ENCODE data around the gene ACE2. TPM values are rescaled to one million over a fixed set of nuclear protein-coding genes. Genes with fewer than 3 reads are reported as not detected.

Gene ACE2
- total RNA-seq, 2 donors from 2014 or later = 14.3 to 17.2 TPM

- no peak for ATAC-seq
- no peak for DNase-seq
- intact Hi-C loops (cut with DNase I) = no loop called here
These were observed 77.7 kb downstream of the ACE2 start for GRCh38 chrX:15523088-15523487.

- no peak for ATAC-seq
These were observed 78.3 kb downstream of the ACE2 start for GRCh38 chrX:15522464-15522863.

GRCh38 chrX:15515931-15516330, 84.8 kb downstream of the ACE2 start:
- ATAC-seq = peak; percentile 35 to 50
- intact Hi-C loops (cut with DNase I) = no loop called here
- DNase-seq = no peak

More at GRCh38 chrX:15522464-15522863, 78.3 kb downstream of the ACE2 start:
- intact Hi-C loops (cut with DNase I) = no loop called here
- no peak for DNase-seq

- intact Hi-C loops (cut with DNase I) = no loop called here
- ATAC-seq (no peak), DNase-seq (no peak)
These were observed 86.5 kb downstream of the ACE2 start for GRCh38 chrX:15514279-15514678.

- intact Hi-C loops (cut with DNase I) = no loop called here
- DNase-seq = no peak
- ATAC-seq = no peak
These were observed 88.3 kb downstream of the ACE2 start for GRCh38 chrX:15512401-15512965.

- no peak for DNase-seq
- ATAC-seq = no peak
- intact Hi-C loops (cut with DNase I) = no loop called here
These were observed 89.2 kb downstream of the ACE2 start for GRCh38 chrX:15511563-15511962.

Other genes starting within 250 kb of the ACE2 start
- gene VEGFD, start 216.5 kb downstream of the ACE2 start, total RNA-seq = 10 to 100 TPM in 1 of 2 donors, 1 to 10 TPM in 1; 2.5 to 13.9 TPM
- 10 to 100 TPM in 1 of 2 donors, 1 to 10 TPM in 1; 8.7 to 14.8 TPM for gene PIR, start 107.6 kb downstream of the ACE2 start, total RNA-seq
- gene BMX, start 100.2 kb downstream of the ACE2 start, total RNA-seq = 10 to 100 TPM in 1 of 2 donors, 1 to 10 TPM in 1; 1.6 to 16.8 TPM
- gene CLTRN, start 63.8 kb upstream of the ACE2 start, total RNA-seq = under 1 TPM; 0.31 to 0.53 TPM
- gene CA5B, start 137.3 kb upstream of the ACE2 start, total RNA-seq = 10 to 100 TPM in 1 of 2 donors, 1 to 10 TPM in 1; 8.9 to 10.5 TPM
- 1 to 10 TPM; 7.1 to 7.2 TPM for gene ZRSR2, start 189.5 kb upstream of the ACE2 start, total RNA-seq